Hematopoietic multipotent progenitor cell treated with erythropoietin and hydrocortisone succinate and interleukin-3 and kit ligand, for 15 days (in vitro differentiated cells): Measurements from ENCODE around the gene DTNA.

Experiments
- DNase-seq: peaks from one replicate; pipeline ENCODE4 v3.0.0-alpha.2; 2015; ENCODE audit warnings: low spot score

The DTNA gene

DNA sequence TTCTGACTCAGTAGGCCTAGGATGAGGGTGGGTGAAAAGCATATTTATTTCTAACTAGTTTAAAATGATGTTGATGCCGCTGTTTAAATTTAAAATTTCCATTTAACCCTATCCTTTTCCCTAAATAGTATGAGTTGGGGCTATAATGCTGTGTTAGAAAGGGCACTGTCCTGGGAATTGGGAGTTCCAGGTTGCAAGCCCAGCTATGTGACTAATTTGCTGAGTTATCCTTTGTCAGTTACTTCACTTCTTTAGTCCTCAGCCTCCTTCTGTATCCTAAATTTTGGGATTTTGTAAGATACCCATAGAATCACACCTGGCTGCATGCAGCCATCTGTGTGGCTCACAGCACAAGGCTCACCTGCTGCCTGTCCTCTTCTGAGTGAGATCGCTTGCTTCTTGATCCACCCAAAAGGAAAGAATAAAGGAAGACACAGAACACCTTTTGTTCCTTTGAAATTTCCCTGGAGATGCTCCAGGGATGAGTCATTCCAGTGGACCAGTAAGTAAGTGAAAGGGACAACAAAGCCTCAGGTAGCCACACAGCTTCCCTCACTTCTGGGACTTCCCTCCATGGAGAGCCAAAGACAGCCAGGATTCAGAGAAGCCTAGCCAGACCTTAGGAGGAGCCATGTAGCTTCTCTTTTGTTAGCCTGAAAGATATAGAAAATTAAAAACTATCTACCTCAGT lies 97.2 kb downstream of the DTNA start:
- DNase-seq = no peak

DNA sequence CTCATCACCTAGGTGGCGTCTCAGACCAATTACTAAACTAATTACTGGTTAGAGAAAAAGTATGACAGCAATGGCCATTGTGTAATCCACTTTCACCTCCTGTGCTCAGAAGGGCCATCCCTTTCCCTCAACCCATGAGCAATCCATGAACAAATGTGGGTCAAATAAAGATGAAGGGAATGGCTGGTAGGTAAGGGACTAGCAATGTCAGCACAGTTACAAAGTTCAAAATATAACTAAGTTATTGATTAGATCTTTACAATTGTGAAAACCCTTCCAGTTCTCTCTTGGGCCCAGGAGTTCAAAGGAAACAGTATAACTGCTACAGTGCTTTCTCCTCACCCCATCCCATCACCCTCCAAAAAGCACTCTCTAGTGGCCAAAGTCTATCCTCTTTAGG lies 98.3 kb downstream of the DTNA start:
- no peak for DNase-seq

DNA sequence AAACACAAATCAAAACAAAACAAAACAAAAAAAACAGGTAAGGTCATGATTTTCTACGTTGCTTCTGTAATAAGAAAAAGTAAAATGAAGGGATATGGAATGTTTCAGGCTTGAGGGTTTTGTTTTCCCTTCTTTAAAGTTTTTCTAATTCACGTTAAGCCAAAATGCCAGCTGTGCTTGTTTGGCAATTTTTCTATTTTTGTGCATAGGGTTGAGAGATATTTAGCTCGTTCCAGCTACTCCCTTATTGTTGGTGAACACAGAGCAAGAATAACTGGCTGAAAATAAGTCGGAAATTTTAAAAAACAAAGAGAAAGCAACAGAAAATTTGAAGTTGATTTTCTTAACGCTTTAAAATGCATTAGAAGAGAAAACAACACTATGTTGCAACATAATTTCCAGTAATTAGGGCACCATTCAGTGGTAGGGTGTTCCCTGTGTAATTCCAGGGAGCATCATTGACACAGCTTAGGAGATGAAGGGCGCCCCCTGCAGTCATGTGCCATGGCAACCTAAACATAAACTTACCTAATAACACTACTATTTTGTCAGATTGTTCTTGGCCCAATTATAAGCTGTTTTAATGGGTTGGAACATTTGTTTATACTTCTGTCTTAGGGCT lies 99.5 kb downstream of the DTNA start:
- DNase-seq = no peak

GRCh38 chr18:34816183-34816582 lies 106.1 kb downstream of the DTNA start:
- DNase-seq = no peak

DNA sequence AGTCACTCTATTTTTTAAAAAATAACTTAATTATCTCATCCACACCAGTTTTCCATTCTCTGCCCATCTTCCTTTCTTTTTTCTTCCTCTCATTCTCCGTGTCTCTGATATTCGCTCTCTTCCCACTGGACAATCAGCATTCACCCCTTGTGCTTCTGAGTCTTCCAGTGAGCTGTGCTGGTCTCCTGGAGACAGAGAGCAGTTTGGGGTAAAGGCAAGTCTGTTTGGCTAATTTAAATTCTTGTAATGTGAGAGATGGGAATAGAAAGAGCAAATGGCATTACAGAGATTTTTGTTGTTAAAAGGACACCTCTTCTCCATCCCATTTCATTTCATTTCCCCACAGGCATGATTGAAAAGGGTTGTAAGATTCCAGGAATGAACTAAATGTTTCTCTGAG lies 107.5 kb downstream of the DTNA start:
- no peak for DNase-seq

DNA sequence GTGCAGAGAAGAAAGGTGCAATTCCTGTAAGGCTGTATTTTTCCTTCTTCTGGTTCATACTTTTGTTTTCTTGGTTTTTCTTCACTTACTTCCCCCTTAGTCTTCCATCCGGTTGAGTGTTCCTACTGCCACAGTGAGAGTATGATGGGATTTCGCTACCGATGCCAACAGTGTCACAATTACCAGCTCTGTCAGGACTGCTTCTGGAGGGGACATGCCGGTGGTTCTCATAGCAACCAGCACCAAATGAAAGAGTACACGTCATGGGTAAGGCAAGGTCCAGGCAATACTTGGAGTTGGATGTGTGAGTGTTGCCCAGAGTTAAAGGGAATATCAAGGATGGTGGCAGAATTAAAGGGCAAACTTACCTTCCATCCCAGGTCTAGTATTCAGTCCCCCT lies 108.0 kb downstream of the DTNA start:
- no peak for DNase-seq

DNA sequence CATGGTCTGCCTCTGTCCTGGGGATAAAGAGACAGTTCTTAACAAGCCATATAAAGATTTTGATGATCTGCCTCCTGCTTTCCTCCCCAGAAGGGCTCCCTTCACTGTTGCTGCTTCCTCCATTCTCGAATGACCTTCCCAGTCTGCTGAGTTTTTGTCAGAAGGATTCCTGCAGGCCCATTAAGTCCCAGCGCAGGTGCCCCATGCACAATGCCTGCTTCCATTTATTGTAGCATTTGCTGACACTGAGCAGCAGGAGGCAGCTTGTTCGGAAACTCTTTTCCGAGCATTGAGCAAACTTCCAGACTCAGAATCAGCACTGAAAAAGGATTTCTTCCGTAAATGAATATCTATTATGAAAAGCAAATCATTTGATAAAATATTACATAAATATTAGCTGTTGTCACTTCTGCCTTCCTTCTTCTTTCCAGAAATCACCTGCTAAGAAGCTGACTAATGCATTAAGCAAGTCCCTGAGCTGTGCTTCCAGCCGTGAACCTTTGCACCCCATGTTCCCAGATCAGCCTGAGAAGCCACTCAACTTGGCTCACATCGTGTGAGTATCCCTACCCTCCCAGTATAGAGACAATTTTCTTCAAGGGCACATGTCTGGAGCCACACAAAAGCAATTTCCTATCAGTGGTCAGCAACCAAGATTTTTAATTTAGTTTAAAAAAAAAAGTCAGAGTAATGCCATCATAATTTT lies 110.4 kb downstream of the DTNA start:
- no peak for DNase-seq

GRCh38 chr18:34821669-34822210 lies 111.6 kb downstream of the DTNA start:
- no peak for DNase-seq

DNA sequence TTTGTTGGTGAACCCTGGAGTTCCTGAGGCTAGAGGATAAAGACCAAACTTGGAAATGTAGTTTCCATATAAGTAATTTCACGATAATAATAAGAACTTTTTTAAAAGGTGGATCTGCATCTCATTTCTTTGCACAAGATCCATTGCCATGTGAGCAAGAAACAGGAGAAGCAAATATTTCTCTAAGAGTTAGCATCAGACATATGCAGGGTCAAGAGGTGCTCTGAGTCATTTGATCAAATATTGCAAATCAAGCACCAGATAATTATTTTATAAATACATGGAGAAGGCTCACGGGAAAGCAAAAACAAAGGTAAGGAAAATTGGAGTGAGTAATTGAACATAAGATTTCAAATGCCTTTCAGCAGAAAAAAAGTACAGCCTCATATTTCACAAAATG lies 118.0 kb downstream of the DTNA start:
- no peak for DNase-seq

GRCh38 chr18:34834897-34835296 lies 124.8 kb downstream of the DTNA start:
- DNase-seq = no peak

DNA sequence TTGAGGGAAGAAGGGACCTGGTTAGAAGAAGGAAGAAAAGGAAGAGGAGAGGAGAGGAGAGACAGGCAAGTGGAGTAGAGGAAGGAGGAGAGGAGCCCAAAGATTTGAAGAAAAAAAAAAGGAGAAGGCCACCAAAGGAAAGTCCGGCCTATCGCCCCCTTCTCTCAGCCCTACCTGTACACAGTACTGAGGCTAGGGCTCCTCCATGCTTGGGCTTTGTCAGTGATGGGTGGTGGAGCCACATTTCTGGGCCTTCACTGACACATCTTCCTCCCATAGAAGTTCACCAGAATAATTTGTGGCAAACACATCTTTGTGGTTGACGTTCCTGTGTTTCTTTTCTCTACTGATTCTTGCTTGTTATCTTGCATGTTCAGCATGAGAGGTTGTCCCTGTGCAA lies 125.4 kb downstream of the DTNA start:
- no peak for DNase-seq

GRCh38 chr18:34837769-34838272 lies 127.7 kb downstream of the DTNA start:
- no peak for DNase-seq

DNA sequence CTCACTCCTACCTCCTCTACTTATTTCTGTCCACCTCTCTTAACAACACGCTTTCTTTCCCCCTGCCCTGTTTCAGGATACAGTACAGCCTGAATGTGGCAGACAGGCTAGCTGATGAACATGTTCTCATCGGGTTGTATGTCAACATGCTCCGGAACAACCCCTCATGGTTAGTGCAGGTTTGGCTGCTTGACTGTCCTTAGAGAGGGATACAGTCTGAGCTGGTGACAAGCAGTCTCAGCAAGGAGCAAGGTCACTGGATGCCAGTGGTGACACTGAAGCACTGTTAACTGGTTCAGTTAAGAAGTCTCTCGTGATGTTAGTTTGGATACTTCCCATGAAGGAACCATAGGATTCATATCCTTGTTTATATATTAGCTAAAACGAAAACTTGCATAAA lies 128.6 kb downstream of the DTNA start:
- DNase-seq = no peak

- no peak for DNase-seq
Observed at GRCh38 chr18:34840256-34840826, 130.2 kb downstream of the DTNA start.

DNA sequence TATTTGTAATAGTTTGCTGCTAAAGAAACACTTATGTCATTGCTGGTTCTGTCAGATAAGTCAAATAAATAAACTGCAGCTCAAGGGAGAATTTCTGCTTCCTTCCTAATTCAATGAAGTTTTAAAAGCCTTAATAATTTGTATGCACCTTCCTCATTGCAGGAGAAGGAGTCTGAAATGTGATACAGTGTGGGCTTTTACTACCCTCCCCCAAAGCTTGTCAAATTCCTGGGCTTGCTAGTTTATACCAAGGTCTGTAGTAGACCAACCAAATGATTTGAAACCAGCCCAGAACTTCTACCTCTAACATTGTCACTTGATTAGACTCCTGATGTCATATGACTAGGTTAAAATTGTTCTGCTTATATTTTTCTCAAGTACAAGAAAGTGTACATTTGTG lies 131.8 kb downstream of the DTNA start:
- no peak for DNase-seq

- no peak for DNase-seq
Observed at GRCh38 chr18:34844072-34844471, 134.0 kb downstream of the DTNA start.

DNA sequence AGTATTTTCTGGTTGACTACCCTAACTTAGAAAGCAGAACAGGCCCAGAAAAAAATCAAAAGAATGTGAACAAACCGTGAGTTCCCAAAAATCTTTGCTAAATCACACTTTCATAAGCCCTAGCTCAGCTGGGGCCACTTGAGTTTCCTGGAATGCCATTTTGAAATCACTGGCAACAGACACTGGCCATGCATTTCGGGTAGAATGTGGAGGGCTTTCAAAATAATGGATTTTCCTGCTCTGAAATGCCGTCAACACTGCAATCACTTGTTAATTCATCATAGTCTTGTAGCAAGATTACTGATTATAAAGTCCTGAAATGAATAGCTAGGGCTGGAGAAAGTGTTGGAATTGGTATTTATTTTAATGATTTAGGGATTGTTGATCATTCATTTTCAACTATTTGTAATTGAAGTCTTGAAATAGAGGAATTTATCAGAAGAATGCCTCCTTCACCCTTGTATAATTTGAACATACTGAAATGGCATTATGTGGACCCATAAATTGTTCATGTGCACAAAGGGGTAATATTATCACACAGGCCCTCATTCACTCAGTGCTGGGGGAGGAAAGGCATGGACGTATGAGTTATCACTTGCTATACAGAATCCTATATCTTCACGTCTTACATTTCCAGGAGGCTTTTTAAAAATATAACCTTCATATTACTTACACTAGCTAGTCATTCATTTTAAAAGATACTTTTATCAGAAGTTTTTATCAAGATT lies 134.8 kb downstream of the DTNA start:
- DNase-seq = no peak

GRCh38 chr18:34847408-34847807 lies 137.3 kb downstream of the DTNA start:
- DNase-seq = no peak

DNA sequence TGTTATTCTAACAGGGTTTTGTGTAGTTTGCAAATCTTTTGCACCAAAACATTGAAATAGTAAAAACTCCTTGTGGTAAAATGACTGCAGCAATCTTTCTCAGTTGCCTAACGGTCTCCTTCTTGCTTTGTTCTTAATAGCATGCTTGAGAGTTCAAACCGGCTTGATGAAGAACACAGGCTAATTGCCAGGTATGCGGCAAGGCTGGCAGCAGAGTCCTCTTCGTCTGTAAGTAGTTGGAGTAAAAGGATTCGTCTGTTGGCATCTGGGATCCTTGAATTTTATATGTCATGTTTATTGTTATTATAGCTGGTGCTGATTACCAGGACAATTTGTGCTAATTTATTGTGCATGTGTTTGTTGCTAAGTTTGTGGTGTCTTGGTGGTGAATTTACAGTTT lies 138.1 kb downstream of the DTNA start:
- no peak for DNase-seq

DNA sequence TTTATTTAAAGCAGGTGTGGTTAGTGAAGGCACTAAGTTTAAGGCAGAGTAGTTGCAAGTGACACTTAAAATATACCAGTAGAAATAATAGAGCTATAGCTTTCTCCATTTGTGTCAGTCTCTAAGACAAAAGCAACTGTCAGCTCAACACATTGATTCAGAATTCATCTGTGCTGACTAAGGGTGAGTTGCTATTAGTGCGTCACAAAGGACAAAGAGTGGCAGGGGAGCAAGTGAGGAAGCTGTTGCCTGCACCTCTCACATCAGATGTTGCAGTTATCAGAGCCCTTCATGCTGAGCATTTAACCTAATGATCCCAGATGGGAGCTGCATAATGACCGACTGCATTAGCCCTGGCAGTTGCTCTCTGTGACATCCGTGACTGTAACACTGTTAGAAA lies 138.6 kb downstream of the DTNA start:
- DNase-seq = no peak

DNA sequence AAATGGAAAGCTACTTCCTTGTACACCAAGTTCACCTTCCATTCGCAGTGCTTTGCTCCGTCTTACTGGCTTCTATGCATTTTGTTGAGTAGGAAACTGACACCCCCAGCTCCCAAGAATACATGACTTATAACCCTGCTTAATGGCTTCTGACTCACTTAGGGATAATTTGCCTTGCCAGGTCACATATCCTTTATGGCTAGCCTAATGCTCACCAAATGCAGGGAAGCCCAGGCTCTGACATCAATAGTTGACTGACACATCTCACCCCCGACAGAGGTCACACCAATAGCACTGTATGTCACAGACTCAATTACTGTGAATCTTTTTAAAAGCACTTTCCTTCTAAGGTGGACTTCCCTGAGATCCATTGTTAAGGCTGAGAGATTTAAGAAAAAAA lies 147.2 kb downstream of the DTNA start:
- no peak for DNase-seq

DNA sequence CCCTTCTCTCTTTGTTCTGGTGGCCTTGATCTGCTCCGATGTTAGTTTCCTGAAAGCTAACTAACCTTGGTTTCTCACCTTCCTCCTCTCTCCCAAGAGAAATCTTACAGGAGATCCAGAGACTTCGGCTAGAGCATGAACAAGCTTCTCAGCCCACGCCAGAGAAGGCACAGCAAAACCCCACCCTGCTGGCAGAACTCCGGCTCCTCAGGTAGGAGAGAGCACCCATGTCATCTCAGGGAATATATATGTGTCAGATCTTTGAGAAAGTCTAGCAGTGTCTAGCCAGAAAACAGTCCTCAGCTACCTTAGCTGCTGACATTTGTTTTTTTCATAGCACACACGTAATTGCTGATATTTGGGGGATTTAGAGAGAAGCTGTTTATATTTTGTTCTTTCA lies 148.1 kb downstream of the DTNA start:
- DNase-seq = no peak
